ENCODE results near the gene PXMP4.

The PXMP4 gene

GRCh38 chr20:33656010-33656782 lies 63.9 kb downstream of the PXMP4 start:
- DNase-seq (ENCODE audit: low read depth) = no peak

DNA sequence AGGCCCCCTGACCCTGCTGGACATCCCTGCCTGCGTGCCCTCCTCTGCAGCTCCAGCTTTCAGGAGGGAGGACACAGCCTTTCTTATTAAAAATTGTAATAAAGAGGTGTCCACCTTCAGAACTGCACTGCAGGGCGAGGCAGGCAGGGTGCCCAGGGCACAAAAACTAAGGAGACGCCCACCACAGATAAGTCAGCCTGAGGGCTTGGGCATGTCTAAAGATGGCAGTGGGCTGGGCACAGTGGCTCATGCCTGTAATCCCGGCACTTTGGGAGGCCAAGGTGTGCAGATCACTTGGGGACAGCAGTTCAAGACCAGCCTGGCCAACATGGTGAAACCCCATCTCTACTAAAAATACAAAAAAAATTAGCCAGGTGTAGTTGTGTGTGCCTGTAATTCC lies 64.9 kb downstream of the PXMP4 start:
- no peak for DNase-seq (ENCODE audit: low read depth)

- no peak for DNase-seq (ENCODE audit: low read depth)
Measured at GRCh38 chr20:33654680-33655161, 65.4 kb downstream of the PXMP4 start.

DNA sequence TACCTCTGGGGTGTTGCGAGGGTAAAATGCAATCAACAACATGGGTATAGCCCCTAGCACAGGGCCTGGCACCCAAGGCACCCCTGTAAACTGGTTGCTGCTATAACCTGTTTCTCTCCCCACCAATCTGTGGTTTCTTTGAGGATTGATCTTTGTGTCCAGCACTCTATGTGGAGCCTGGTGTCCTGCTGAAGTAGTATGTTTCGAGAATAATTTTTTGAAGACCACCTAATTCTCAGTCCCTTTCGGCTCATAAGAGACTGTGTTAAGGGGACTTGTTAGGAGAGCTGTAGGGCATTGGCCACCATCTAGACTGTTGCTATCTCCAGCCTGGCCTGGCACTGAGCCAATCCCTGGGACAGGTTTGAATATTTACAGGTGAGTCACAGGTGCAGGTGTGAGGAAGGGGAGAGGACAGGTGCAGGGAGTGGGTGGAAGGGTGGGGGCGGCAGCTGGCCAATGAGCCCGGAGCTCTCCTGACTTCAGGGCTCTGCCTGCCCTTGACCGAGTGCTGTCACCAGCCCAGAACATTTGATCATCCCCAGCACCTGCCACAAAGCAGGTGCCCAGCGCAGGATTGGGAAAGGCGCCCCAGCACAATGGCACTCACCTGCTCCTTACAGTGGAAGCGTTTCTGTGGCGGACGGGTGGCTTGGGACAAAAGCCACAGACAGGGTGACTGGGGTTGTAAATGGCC lies 66.1 kb downstream of the PXMP4 start:
- DNase-seq (ENCODE audit: low read depth) = no peak

DNA sequence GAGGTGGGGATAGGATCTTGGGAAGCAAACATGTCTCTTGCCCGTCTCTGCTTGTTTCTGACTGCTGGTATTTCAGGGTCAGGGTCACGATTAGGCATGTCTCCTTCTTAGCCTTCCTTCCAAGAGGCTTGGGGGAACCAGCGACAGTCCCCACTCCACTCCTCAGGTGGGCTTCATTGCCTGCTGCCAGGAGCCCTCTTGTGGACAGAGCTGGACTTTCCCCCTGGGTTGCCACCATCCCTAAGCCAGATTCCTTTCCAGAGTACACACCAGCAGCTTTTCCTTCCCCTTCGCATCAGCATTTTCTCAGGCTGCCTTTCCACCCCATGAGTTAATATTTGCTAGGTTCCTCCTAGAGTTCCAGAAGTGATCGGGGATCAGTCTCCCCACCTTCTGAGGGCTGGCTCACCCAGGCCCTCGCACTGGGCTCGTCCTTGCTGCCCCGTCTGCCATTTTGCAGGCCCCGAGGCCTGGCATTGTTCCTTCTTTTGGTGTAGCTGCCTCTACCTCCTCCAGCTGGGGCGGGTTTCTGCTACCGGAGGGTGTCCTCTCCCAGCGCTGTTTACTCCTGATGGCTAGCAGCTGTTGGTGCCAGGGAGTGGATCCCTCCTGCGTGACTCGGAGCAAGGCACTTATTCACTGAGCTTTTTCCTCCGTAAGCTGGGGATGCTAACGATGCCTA lies 66.8 kb downstream of the PXMP4 start:
- DNase-seq (ENCODE audit: low read depth) = peak; percentile 80

Measured in ELR (cell line).